Activated CD8-positive, alpha-beta memory T cell treated with anti-CD3 and anti-CD28 coated beads for 36 hours (primary cell): ENCODE measurements around the gene MLKL. TPM values are rescaled to one million over a fixed set of nuclear protein-coding genes. Genes with fewer than 3 reads are reported as not detected.
"Not testable (repeated sequence)": the region's sequence is repeated elsewhere in the genome, so short reads cannot be mapped to it uniquely, and the experiment has no call there.

Source experiments
- CTCF ChIA-PET: fragments of 350-600 bp; sonication (Branson Sonifier 250); formaldehyde crosslinking; loops from one replicate; lab custom pipeline; 2021; ENCODE audit warnings: antibody characterized with exemption; lab: Charles Lee
- POLR2A ChIA-PET: fragments of 350-600 bp; sonication (Branson Sonifier 250); formaldehyde crosslinking; loops from one replicate; lab custom pipeline; 2021; ENCODE audit warnings: antibody characterized with exemption; lab: Charles Lee
- total RNA-seq, 2 experiments: library from RNA; stranded (reverse); gene quantifications; one replicate each; pipeline ENCODE4 v1.2.3, GENCODE V29; 2021

The MLKL gene
- total RNA-seq, 2 experiments from 2014 or later, result 17.5 to 18.2 TPM

DNA sequence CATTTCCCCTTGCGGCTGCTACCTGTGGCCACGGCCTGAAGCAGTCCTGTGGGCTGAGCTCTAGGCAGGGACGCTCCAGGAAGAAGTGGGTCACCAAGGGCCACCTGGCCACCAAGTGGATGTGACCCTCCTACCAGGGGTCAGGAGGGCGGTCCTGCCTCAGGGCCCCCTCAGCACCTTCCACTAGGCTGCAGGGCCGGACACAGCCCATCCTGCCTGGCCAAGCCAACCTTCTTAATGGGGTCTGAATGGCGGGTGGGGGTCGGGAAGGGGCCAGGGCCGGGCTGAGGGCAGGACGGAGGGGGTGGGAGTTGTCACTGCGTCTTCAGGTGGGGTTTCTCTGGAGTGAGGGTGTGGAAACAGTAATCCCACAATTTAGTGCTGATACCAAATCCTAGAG, 13.2 kb upstream of the MLKL start:
- POLR2A ChIA-PET, result no interaction called here

DNA sequence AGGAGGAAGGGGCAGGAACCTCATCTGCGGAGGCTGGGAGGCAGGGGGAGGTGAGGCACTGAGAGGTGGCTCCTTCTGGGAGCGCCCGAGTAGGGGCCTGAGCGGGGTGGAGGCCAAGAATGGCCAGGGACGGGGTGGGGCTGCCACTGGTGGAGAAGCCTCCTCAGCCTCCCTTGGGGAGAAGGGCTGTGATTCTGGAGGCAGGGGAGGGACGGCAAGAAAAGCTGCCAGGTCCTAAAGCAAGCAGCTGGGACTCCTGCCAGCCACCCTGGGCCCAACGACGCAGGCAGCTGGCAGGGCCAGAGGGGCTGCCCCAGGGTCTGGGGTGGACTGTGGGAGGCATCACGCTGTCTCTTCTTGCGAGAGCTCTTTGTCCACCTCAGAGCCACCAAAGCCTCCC, 12.7 kb upstream of the MLKL start:
- ChIA-PET POLR2A (no interaction called here), CTCF (interaction anchor here (1.1 kb wide), 1 partner anchor 149 kb away, joined by 3 read pairs; no protein-coding TSS in a partner anchor)

More for the DNA sequence above, 13.2 kb upstream of the MLKL start:
- CTCF ChIA-PET, result no interaction called here

DNA sequence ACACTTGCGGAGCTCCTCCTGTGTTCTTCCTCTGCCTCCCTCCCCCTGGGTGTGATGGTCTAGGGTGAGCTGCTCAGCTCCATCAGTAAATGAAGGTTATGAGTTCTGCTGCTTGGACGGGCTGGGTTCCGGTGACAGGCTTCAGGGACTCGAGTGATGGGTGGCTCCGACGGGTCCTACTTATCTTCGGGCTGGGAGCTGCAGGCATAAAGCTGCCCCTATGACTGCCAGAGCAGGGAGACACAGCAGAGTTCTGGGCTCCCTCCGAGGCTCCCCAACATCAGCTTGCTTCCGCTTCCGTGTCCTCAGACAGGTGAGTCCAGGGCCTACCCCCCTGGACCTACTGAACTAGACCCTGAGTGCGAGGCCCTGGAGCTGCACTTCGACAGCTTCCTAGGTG, 11.3 kb upstream of the MLKL start:
- CTCF ChIA-PET, result interaction anchor here (0.6 to 1.0 kb wide), 2 partner anchors 18 to 264 kb away, joined by 3 read pairs; no protein-coding TSS in a partner anchor

DNA sequence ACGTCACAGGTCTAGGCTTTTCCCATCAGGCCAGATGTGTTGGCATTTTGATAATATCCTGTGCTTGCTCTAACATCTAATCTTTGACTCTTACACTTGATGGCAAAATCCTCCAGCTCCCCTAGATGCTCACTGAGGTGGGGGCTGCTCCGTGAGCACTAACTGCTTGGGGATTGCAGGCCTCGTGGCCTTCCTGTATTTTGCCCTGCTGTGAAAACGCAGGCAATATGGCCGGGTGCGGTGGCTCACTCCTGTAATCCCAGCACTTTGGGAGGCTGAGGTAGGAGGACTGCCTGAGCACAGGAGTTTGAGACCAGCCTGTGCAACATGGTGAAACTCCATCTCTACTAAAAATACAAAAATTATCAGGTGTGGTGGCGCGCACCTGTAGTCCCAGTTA, 9.7 kb upstream of the MLKL start:
- POLR2A ChIA-PET, result no interaction called here
- CTCF ChIA-PET, result interaction anchor here (0.7 to 1.0 kb wide), 8 partner anchors 9 to 410 kb away, joined by 3 to 6 read pairs (median 4); partner anchors contain the start of gene MLKL

More for the DNA sequence above, 11.3 kb upstream of the MLKL start:
- POLR2A ChIA-PET, result no interaction called here

DNA sequence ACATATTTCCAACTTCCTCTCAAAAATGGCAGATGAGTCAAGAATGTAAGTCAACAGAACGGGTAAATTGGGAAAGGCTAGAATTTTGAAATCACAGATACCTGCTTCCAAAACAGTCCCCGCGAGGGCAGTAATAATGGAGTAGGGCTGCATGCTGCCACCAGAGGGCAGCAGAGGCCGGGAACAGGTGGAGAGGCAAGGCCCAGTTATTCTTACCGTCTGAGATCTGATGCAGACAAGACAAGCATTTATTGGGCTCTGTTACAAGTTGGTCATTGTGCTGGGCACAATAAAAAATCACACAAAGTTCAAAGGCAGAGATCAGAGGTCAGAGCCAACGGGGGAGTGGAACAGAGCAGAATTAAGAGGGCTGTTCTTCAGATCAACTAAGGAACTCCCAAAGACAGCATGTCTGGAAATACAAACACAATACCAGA, 8.8 kb upstream of the MLKL start:
- ChIA-PET POLR2A (no interaction called here), CTCF (interaction anchor here (0.7 to 1.0 kb wide), 5 partner anchors 8 to 152 kb away, joined by 3 to 5 read pairs (median 4); partner anchors contain the start of gene MLKL)

DNA sequence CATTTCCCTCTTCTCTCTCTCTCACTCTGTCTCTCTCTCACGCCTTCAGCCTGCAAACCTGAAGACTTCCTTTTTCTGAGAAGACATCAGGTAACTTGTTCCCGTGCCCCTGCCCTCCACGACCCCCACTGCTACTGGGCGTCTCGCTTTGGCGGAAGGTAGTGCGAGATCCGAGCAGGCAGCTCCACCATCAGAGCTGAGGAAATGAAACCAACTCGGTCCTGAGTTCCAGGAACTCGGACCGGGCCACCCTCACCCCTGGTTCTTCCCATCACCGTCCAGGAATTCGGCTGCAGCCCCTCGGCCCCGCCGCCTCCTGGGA, 585 bp downstream of the MLKL start:
- POLR2A ChIA-PET, result interaction anchor here (0.5 to 1.6 kb wide), 4 partner anchors 9 to 172 kb away, joined by 4 to 16 read pairs (median 5); partner anchors contain the start of gene RFWD3

DNA sequence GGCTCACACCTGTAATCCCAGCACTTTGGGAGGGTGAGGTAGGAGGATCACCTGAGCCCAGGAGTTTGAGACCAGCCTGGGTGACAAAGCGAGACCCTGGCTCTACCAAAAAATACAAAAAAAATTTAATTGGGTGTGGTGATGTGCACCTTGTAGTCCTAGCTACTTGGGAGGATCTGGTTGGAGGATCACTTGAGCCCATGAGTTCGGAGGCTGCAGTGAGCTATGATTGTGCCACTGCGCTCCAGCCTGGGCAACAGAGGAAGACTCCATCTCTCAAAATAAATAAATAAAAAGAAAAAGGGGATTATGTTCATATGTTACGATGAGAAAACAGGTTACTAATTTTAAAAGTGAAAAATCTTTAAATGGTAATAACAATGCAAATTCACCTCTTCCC, 996 bp downstream of the MLKL start:
- CTCF ChIA-PET, result interaction anchor here (1.2 to 2.5 kb wide), 3 partner anchors 27 to 163 kb away, joined by 3 to 11 read pairs (median 4); partner anchors contain the start of gene RFWD3
- POLR2A ChIA-PET, result interaction anchor here (0.5 to 1.5 kb wide), 3 partner anchors 9 to 172 kb away, joined by 4 to 6 read pairs (median 4); partner anchors contain the start of gene RFWD3

More for the DNA sequence above, 585 bp downstream of the MLKL start:
- CTCF ChIA-PET, result interaction anchor here (1.2 to 2.5 kb wide), 3 partner anchors 27 to 162 kb away, joined by 3 to 11 read pairs (median 4); partner anchors contain the start of gene RFWD3

DNA sequence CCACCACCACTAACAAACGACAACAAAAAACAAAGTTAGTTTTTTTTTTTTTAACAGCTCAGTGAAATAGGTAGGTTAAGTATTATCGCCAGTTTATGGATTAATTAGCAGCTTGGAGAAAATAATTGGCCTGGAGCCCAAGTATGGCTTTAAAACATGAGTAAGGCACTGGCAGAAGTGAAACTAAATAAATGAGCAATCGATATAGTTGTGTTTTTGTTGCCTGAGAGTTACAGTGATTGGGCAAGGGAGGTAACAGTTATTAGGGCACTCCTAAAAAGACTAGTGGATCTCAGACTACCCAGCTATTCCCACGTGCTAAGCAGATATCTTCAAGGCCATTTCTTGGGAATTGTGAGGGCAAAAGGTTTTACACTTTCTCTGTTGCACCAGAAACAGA, 2.4 kb downstream of the MLKL start:
- ChIA-PET POLR2A (interaction anchor here (0.5 kb wide), 1 partner anchor 389 kb away, joined by 3 read pairs; no protein-coding TSS in a partner anchor), CTCF (no interaction called here)

DNA sequence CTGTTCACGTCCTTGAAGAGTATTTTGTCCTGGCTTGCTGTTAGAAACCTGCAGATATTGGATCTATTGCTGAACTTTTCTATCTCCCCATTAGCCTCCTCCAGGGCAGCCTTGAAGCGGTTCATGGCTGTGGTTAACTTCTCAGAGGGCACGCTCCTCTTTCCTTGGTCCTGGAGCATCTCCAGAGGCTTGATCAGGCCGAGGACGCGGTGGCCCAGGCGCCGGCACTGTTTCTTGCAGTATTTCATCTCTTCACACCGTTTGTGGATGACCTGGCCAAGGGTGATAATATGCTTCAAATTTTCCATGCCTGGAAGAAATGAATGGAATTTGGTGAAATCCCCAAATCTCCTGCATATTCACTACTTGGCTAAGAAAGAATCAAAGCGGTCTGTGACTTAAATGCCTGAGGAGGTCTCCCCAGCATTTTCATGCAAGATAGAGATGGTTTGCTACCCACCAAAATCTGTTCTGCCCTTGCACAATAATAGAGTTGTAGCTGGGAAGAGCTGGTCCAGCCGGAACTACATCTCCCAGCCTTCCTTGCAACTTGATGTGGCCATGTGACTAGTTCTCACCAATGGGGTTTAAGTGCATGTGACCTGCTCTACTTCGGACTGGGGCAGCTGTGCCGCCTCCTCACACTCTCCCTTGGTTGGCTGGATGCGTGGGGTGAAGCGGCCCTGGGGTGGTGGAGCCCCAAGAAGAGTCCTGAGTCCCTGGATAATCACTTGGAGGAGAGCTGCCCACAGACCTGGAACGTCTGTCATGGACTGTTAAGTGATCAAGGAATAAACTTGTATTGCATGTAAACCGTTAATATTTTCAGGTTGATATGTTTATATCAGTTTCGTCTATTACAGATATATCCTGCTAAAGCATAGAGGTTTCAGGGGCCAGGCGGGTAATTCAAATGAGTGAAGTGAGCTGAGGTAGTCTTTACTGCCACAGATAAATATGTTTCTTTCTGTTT, 4.9 kb downstream of the MLKL start:
- ChIA-PET POLR2A (interaction anchor here (0.6 to 1.5 kb wide), 3 partner anchors 29 to 228 kb away, joined by 3 to 9 read pairs (median 6); partner anchors contain the start of gene RFWD3), CTCF (interaction anchor here (1.3 kb wide), 1 partner anchor 14 kb away, joined by 3 read pairs; no protein-coding TSS in a partner anchor)

DNA sequence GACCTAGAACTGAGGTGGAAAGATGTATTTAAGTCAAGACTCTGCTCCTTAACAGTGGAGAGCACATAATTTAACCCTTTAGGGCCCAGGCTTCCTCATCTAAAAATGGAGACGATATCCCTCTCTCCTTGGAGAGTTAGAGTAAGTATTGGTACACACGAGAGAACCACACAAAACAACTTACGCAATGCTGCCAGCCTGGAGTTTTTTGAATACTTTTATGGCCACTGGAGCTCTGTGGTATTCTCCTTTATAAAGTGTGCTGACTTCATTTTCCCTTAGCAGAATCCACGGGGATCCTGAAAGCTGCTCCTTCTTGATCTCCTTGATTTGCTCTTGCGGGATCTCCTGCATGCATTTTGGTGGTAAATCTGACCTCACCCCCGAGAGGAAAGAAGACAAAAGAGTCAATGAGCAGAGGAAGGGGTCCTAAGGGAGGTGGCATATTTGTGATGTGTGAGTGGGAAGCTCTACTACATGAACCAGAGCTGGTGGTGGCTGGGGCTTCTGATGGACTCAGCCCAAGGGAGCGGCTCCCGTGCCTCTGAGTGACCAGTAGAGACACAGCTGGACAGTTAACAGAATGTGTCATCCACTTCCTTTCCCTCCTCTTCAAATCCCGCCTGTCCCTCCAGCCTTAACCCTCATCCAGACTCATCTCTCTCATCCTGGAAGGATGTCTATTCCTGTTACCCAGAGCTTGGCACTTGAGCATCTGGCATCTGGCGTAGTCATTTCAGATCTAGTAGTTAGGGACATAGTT, 9.4 kb downstream of the MLKL start:
- ChIA-PET POLR2A (interaction anchor here (1.0 to 1.5 kb wide), 2 partner anchors 9 to 25 kb away, joined by 4 to 5 read pairs; partner anchors contain the start of gene RFWD3), CTCF (no interaction called here)

DNA sequence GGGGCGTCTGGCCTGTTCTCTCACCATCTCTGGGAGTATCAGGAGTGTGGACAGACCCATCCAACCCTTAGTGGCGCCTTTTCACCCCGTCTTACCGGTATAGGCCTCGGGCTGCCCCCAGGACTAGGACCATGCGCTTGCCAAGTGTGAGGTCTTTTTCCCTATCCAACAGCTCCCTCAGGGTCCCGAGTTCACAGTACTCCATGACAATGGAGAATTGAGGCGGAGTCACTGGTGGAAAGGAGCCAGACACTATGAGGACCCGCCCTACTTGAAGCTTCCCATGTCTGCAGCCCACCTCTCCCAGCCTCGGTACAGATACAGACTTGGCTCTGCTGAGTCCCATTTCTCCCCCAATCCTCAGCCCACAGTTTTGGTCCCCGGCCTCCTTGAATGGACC, 18.1 kb downstream of the MLKL start:
- POLR2A ChIA-PET, result no interaction called here
- CTCF ChIA-PET, result no interaction called here

DNA sequence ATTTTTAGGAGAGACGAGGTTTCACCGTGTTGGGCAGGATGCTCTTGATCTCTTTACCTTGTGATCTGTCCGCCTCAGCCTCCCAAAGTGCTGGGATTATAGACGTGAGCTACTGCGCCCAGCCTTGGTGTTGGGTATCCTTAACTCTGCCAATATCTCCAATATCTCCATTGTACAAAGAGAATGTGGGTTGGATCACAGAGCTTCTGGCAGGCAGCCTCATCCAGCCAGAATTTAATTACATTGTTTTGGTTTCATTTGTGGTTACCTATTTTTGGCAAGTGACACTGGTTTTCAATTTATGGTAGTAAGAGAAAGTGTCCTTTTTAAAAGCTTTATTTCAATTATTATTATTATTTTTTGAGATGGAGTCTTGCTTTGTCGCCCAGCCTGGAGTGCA, 20.0 kb downstream of the MLKL start:
- ChIA-PET CTCF (no interaction called here), POLR2A (no interaction called here)

DNA sequence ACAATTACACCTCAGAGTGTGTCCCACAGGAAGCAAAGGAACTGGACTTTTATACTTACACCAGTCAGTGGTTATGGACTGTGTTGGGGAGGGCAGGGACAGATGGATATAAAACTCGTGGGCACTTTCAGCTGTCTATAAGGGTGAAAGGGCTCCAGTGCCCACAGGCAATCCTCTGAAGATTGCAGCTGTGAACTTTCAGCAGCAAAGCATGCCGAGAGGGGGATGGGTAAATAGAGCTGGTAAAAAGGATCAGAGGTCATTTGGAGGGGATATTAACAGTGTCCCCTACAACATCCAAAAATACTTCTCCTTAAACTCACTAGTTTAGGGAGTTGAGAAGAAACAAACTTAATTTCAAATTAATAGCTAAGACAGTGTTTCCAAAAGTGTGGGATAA, 20.7 kb downstream of the MLKL start:
- ChIA-PET POLR2A (no interaction called here), CTCF (no interaction called here)

DNA sequence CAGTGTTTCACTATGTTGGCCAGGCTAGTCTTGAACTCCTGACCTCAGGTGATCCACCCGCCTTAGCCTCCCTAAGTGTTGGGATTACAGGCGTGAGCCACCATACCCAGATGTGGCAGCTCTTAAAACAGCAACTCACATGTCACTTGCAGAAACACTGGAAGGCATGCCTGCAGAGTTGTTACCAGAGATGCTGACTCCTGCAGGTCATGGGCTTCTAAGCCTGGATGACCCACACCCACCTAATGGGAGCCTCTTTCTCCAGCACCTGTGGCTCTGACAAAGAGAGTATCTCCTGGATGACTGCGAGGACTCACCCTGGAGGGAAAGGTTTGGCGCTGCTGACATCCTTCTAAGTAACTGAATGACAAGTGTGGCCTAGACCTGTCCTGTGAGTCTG, 22.8 kb downstream of the MLKL start:
- CTCF ChIA-PET, result no interaction called here
- POLR2A ChIA-PET, result no interaction called here

DNA sequence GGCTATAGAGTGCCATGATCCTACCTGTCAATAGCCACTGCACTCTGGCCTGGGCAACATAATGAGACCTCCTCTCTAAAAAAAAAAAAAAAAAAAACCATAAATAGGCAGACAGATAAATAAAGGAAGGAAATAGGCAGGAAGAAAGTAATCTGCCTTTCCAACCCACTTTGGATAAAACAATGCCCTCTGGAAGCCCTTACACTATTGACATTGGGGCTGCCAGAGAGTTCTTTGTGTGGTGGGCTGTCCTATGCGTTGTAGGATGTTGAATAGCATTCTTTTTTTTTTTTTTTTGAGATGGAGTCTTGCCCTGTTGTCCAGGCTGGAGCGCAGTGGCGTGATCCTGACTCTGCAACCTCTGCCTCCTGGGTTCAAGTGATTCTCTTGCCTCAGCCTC, 26.8 kb downstream of the MLKL start:
- POLR2A ChIA-PET, result no interaction called here
- CTCF ChIA-PET, result no interaction called here

DNA sequence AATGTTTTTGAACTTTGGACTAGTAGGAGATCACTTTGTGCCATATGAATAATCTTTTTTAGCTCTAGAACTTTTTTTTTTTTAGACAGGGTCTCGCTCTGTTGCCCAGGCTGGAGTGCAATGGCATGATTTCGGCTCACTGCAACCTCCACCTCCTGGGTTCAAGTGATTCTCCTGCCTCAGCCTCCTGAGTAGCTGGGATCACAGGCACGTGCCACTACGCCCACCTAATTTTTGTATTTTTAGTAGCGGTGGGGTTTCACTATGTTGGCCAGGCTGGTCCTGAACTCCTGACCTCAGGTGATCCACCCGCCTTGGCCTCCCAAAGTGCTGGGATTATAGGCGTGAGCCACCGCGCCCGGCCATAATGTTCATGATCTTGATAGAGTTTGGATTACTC, 31.8 kb downstream of the MLKL start:
- POLR2A ChIA-PET, result interaction anchor here (0.9 kb wide), 1 partner anchor 11 kb away, joined by 3 read pairs; no protein-coding TSS in a partner anchor
- CTCF ChIA-PET, result not testable (repeated sequence)

DNA sequence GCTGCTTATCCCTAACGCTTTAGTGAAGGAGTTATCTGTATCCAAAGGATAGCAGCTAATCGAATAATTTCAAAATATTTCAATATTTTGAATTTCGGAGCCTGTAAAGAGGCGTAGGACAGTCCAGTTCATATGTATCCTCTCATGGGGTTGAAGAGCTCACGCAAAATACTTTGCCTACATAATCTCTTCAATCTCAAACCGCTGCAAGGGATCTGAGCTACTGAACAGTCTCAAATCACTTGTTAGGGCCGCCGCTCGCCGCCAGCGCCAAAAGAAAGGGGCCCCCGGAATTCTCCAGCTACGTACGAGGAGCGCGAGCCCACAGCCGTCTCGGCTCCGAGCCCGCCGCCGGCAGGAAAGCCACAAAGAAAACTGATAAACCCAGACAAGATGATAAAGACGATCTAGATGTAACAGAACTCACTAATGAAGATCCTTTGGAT, 33.4 kb downstream of the MLKL start:
- ChIA-PET CTCF (interaction anchor here (0.7 to 1.2 kb wide), 2 partner anchors 17 to 445 kb away, joined by 3 to 4 read pairs; no protein-coding TSS in a partner anchor), POLR2A (interaction anchor here (0.7 to 2.2 kb wide), 13 partner anchors 17 to 712 kb away, joined by 3 to 16 read pairs (median 7); partner anchors contain the start of genes GLG1 and MLKL)

DNA sequence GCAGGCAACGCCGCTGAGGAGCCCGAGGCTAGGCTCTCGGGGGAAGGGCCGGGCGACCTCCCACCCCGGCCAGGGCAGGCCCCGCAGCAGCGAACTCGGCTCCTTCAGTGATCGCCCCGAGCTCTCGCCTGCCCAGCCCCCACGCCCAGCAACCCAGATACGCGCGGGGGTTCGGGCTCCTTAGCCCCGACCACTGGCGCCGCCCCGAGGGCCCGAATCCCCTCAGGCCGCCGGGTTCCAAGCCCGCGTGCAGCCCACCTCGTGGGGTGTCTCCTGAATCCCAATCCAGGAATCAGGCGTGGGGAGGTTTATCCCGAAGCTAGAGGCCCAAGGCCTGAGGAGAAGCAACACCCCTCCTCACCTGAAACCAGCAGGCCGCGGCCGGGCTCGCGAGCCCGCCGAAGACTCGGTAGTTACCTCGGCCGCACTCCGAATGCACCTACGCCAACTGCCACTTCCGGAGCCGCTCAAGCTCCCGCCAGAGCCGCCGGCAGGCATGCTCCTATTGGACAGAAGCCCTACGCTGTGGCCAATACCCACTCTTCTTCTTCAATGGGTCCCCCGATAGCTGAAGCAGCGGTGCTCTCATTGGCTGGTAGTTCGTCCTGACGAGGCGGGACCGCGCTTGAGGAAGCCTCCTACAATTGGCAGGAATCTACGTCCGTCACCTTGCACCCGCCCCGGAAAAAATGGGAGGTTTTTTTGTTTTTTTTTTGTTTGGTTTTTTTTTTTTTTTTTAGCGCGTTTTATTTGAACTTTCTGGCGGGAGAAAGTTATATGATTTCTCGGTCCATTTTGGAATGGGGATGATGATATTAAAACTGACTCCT, 34.0 kb downstream of the MLKL start, which contains the start of gene RFWD3:
Gene RFWD3, minus strand, starts transcription at position 453 of the 830 bp plus-strand sequence. CDS start 5,428 bp downstream, outside the sequence.
- ChIA-PET POLR2A (interaction anchor here (0.5 to 2.2 kb wide), 17 partner anchors 8 to 713 kb away, joined by 3 to 16 read pairs (median 5); partner anchors contain the start of genes GLG1 and MLKL), CTCF (interaction anchor here (0.7 to 1.2 kb wide), 3 partner anchors 16 to 446 kb away, joined by 3 to 4 read pairs (median 4); partner anchors contain the start of gene MLKL)
